Left ventricle myocardium inferior (tissue), 1 donor: ENCODE data around the gene PLCL2. TPM values are rescaled to one million over a fixed set of nuclear protein-coding genes. Genes with fewer than 3 reads are reported as not detected.

Experiments
- DNase-seq: peaks from one replicate; pipeline ENCODE4 v3.0.0-alpha.2; 2020
- H3K27ac ChIP-seq: fragments of 200-600 bp; replicated peaks from 2 replicates; pipeline ENCODE4 v1.8.0; 2021
- H3K27me3 ChIP-seq: fragments of 200-600 bp; 2 replicates; pipeline ENCODE4 v1.8.0; 2021; ENCODE audit warnings: low read depth
- H3K36me3 ChIP-seq: fragments of 200-600 bp; 2 replicates; pipeline ENCODE4 v1.8.0; 2021
- H3K4me1 ChIP-seq: fragments of 200-600 bp; 2 replicates; pipeline ENCODE4 v1.8.0; 2021
- H3K4me3 ChIP-seq: fragments of 200-600 bp; 2 replicates; pipeline ENCODE4 v1.8.0; 2021; ENCODE audit warnings: mild to moderate bottlenecking, moderate library complexity
- H3K9me3 ChIP-seq: fragments of 200-600 bp; replicated peaks from 2 replicates; pipeline ENCODE4 v1.8.0; 2021
- intact Hi-C: fragments of 100-400 bp; cut with micrococcal nuclease; formaldehyde crosslinking; loops from one replicate; pipeline ENCODE4 v1.11.0; 2022
- total RNA-seq: library from RNA; stranded (reverse); fragmentation: NEBNext Ultra II Directional; extraction: Animal tissue kit (Norgen Biotek cat#: 25700); gene quantifications from one replicate; pipeline ENCODE4 v1.2.1, GENCODE V29; 2021
- TF ChIP-seq, protein P1 (sequence below): fragments of 200-600 bp; IDR thresholded peaks from 2 replicates; pipeline ENCODE4 v1.8.0; 2021; ENCODE audit warnings: antibody characterized with exemption, mild to moderate bottlenecking, borderline replicate concordance
- donor health status: DM: no; HTN: yes; CAD: no; lungs with severe emphysema.

Gene PLCL2
- total RNA-seq, 1 donor from 2014 or later, result 48.1 TPM

DNA sequence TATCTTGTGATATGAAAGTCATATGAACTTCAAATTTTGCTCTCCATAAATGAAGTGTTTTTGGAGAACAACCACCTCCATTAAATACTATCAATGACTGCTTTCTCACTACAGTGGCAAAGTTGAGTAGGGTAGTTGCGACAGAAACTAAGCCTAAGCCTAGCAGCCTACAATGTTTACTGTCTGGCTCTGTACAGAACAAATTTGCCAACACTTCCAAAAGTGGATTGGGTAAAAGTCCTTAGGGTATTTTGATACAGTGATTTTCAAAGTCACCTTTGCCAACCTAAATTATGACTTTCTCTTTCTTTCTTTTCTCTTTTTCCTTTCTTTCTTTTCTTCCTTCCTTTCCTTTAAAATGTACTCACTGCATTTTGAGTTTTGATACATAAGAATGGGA lies 142.6 kb downstream of the PLCL2 start:
- DNase-seq, result no peak
- Histone ChIP-seq H3K9me3 (no peaks in the 10 kb centered on the region), H3K4me1 (peaks cover 67% of the 10 kb centered on the region), H3K4me3 (no peak overlapping the region), H3K27ac (peak overlapping the region; percentile 57), H3K27me3 (no peaks in the 10 kb centered on the region), H3K36me3 (no peaks in the 10 kb centered on the region)
- intact Hi-C loops, result no loop called here
- TF ChIP-seq, protein P1, sequence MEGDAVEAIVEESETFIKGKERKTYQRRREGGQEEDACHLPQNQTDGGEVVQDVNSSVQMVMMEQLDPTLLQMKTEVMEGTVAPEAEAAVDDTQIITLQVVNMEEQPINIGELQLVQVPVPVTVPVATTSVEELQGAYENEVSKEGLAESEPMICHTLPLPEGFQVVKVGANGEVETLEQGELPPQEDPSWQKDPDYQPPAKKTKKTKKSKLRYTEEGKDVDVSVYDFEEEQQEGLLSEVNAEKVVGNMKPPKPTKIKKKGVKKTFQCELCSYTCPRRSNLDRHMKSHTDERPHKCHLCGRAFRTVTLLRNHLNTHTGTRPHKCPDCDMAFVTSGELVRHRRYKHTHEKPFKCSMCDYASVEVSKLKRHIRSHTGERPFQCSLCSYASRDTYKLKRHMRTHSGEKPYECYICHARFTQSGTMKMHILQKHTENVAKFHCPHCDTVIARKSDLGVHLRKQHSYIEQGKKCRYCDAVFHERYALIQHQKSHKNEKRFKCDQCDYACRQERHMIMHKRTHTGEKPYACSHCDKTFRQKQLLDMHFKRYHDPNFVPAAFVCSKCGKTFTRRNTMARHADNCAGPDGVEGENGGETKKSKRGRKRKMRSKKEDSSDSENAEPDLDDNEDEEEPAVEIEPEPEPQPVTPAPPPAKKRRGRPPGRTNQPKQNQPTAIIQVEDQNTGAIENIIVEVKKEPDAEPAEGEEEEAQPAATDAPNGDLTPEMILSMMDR, result no peak

- no peaks in the 10 kb centered on the region for H3K27me3 ChIP-seq
- H3K4me1 ChIP-seq, result peaks cover 75% of the 10 kb centered on the region
- H3K4me3 ChIP-seq, result no peak overlapping the region
- H3K36me3 ChIP-seq, result no peaks in the 10 kb centered on the region
- H3K9me3 ChIP-seq, result no peaks in the 10 kb centered on the region
- TF ChIP-seq, protein P1, result no peak
- peak overlapping the region; percentile 57 for H3K27ac ChIP-seq
- DNase-seq, result no peak
- intact Hi-C loops, result no loop called here
These were observed 143.6 kb downstream of the PLCL2 start for GRCh38 chr3:17028363-17028762.

DNA sequence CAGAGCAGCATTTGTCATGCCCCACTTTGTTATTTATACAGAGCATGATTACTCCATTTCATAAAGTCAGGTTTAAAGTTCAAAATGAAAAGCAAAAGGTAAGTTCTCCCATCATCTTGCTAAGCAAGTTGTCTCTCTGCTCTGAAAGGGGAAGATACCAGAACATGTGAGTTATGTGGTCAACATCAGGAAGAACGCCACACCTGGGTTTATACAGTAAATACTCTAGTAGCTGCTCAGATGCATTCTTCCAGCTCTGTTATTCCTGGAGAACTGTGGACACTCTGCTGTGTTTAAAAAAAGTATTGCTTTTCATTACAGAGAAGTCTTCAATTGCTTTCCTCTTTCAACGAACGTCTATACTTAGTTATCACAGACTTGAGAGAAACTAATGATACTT lies 145.7 kb downstream of the PLCL2 start:
- H3K27ac ChIP-seq, result no peak overlapping the region
- no peaks in the 10 kb centered on the region for H3K27me3 ChIP-seq
- no peak overlapping the region for H3K4me3 ChIP-seq
- H3K4me1 ChIP-seq, result peaks cover 81% of the 10 kb centered on the region
- no peaks in the 10 kb centered on the region for H3K36me3 ChIP-seq
- intact Hi-C loops, result loop anchor here (10.0 kb wide), 2 partner anchors 204 to 426 kb away; partner anchors contain the start of gene DAZL
- DNase-seq, result no peak
- no peaks in the 10 kb centered on the region for H3K9me3 ChIP-seq
- TF ChIP-seq, protein P1, result no peak

GRCh38 chr3:17030956-17031652 lies 146.3 kb downstream of the PLCL2 start:
- H3K27ac ChIP-seq, result peak overlapping the region; percentile 7
- no peaks in the 10 kb centered on the region for H3K9me3 ChIP-seq
- peaks cover 81% of the 10 kb centered on the region for H3K4me1 ChIP-seq

DNA sequence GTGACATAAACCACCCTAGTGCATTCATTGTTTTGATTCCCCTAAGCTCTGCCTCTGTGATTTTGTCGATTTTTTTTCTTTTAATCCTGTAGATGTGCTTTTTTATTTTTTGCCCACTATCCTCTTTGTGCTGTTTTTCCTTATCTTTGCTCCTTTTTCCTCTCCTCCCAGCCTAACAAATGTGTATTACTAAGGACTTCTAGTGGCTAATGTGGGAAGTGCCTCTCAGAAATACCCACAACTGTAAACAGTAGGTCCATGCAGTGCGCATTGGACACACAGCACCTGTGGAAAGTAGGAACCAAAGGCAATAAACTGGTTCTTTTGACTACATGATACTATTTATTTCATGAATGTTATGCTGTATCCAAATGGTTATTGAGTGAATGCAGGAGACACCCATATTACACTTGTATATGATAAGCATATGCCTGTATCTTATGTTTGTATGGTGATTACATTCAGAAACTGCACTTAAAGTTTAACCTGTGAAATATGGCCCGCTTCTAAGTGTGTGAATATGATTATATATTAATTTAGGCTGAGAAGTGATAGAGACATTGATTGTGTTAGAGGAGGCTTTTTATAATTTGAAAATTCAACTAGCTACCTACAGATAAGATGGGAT lies 147.8 kb downstream of the PLCL2 start:
- H3K4me3 ChIP-seq, result no peak overlapping the region
- H3K4me1 ChIP-seq, result peaks cover 67% of the 10 kb centered on the region
- intact Hi-C loops, result loop anchor here (10.0 kb wide), 2 partner anchors 202 to 428 kb away; partner anchors contain the start of gene DAZL
- DNase-seq, result no peak
- H3K27ac ChIP-seq, result no peak overlapping the region
- no peaks in the 10 kb centered on the region for H3K27me3 ChIP-seq
- TF ChIP-seq, protein P1, result peak; percentile 75
- no peaks in the 10 kb centered on the region for H3K9me3 ChIP-seq
- no peaks in the 10 kb centered on the region for H3K36me3 ChIP-seq

More at GRCh38 chr3:17030956-17031652, 146.3 kb downstream of the PLCL2 start:
- intact Hi-C loops, result loop anchor here (10.0 kb wide), 2 partner anchors 204 to 426 kb away; partner anchors contain the start of gene DAZL
- TF ChIP-seq, protein P1, result no peak
- H3K27me3 ChIP-seq, result no peaks in the 10 kb centered on the region
- no peaks in the 10 kb centered on the region for H3K36me3 ChIP-seq
- H3K4me3 ChIP-seq, result no peak overlapping the region
- no peak for DNase-seq
